GM18870 (cell line): ENCODE results near the gene NUDT22.

Experiments
- ATAC-seq: cut with Tn5 transposase; IDR thresholded peaks from one replicate; pipeline ENCODE4 v1.9.1; 2021; ENCODE audit warnings: moderate library complexity; ENCODE audit not compliant: unreplicated experiment

NUDT22 gene

GRCh38 chr11:64225608-64226506 is at the start of gene NUDT22, which contains the start of gene TRPT1:
Gene NUDT22, plus strand, starts transcription at chr11:64226274. Its CDS starts 379 bp downstream, at chr11:64226653.
Gene TRPT1, minus strand, starts transcription at chr11:64226186. Its CDS starts 326 bp downstream, at chr11:64225860.
- ATAC-seq = no peak

GRCh38 chr11:64176751-64177150 is 49.3 kb upstream of the NUDT22 start:
- ATAC-seq = no peak

- ATAC-seq = no peak
Observed at GRCh38 chr11:64178203-64178602, 47.9 kb upstream of the NUDT22 start.

- ATAC-seq = no peak
Observed at GRCh38 chr11:64178951-64179639, 47.0 kb upstream of the NUDT22 start.

GRCh38 chr11:64180891-64181290 is 45.2 kb upstream of the NUDT22 start:
- no peak for ATAC-seq

GRCh38 chr11:64181506-64182411 is 44.3 kb upstream of the NUDT22 start:
- ATAC-seq = no peak

- ATAC-seq = no peak
Observed at GRCh38 chr11:64183890-64184289, 42.2 kb upstream of the NUDT22 start.

GRCh38 chr11:64185175-64185692 is 40.8 kb upstream of the NUDT22 start:
- peak; percentile 10 for ATAC-seq

- peak; percentile 90 for ATAC-seq
Observed at GRCh38 chr11:64185693-64186491, 40.2 kb upstream of the NUDT22 start, which contains the start of gene STIP1. Gene STIP1, plus strand, starts transcription at chr11:64186171. Its CDS starts 91 bp downstream, at chr11:64186262.

- no peak for ATAC-seq
Observed at GRCh38 chr11:64186492-64187165, 39.4 kb upstream of the NUDT22 start.

GRCh38 chr11:64192434-64192833 is 33.6 kb upstream of the NUDT22 start:
- ATAC-seq = no peak

GRCh38 chr11:64196626-64197025 is 29.4 kb upstream of the NUDT22 start:
- ATAC-seq = no peak

GRCh38 chr11:64198511-64198910 is 27.6 kb upstream of the NUDT22 start:
- no peak for ATAC-seq

GRCh38 chr11:64201543-64201942 is 24.5 kb upstream of the NUDT22 start:
- no peak for ATAC-seq

GRCh38 chr11:64202992-64203391 is 23.1 kb upstream of the NUDT22 start:
- no peak for ATAC-seq

- ATAC-seq = no peak
Observed at GRCh38 chr11:64203421-64204079, 22.5 kb upstream of the NUDT22 start.

- no peak for ATAC-seq
Observed at GRCh38 chr11:64204080-64204440, 22.0 kb upstream of the NUDT22 start.

- no peak for ATAC-seq
Observed at GRCh38 chr11:64204464-64204989, 21.5 kb upstream of the NUDT22 start.
